GM23338 (cell line): ENCODE data around the gene FASLG. TPM values are rescaled to one million over a fixed set of nuclear protein-coding genes. Genes with fewer than 3 reads are reported as not detected.

ENCODE experiments used
- ATAC-seq: fragments of 200-7000 bp; cut with Tn5 transposase; 3 replicates; pipeline ENCODE4 v1.9.1; 2020
- DNase-seq: peaks from one replicate; pipeline ENCODE4 v3.0.0-alpha.2; 2015; ENCODE audit warnings: low spot score
- H2AFZ ChIP-seq: fragments of 200-600 bp; sonication (generic); 2 replicates; pipeline ENCODE4 v1.8.0; 2016; ENCODE audit warnings: antibody characterized with exemption, mild to moderate bottlenecking, moderate library complexity
- H3F3A ChIP-seq: fragments of 200-600 bp; sonication (generic); replicated peaks from 2 replicates; pipeline ENCODE4 v1.8.0; 2017; ENCODE audit warnings: antibody characterized with exemption, mixed run types, low read depth
- H3K27ac ChIP-seq: fragments of 200-600 bp; sonication (generic); 2 replicates; pipeline ENCODE4 v1.6.1; 2016; ENCODE audit warnings: low read depth
- H3K27me3 ChIP-seq: fragments of 200-600 bp; sonication (generic); 2 replicates; pipeline ENCODE4 v1.8.0; 2016; ENCODE audit warnings: mild to moderate bottlenecking, mixed run types, moderate library complexity; ENCODE audit not compliant: insufficient read depth
- H3K36me3 ChIP-seq: fragments of 200-600 bp; sonication (generic); 2 replicates; pipeline ENCODE4 v1.8.0; 2016; ENCODE audit warnings: mild to moderate bottlenecking; ENCODE audit not compliant: insufficient read depth
- H3K4me1 ChIP-seq: fragments of 200-600 bp; sonication (generic); 2 replicates; pipeline ENCODE4 v1.8.0; 2016; ENCODE audit warnings: mild to moderate bottlenecking, moderate library complexity; ENCODE audit not compliant: insufficient read depth
- H3K4me2 ChIP-seq: fragments of 200-600 bp; sonication (generic); 2 replicates; pipeline ENCODE4 v1.7.1; 2017; ENCODE audit warnings: mixed run types
- H3K4me3 ChIP-seq: fragments of 200-600 bp; sonication (generic); 2 replicates; pipeline ENCODE4 v1.6.1; 2016; ENCODE audit warnings: mixed run types
- H3K79me2 ChIP-seq: fragments of 200-600 bp; sonication (generic); replicated peaks from 2 replicates; pipeline ENCODE4 v1.8.0; 2017; ENCODE audit warnings: mild to moderate bottlenecking; ENCODE audit not compliant: insufficient read depth
- H3K9me2 ChIP-seq: fragments of 200-600 bp; sonication (generic); 2 replicates; pipeline ENCODE4 v1.8.0; 2017; ENCODE audit not compliant: insufficient read depth
- H4K20me1 ChIP-seq: fragments of 200-600 bp; sonication (generic); replicated peaks from 2 replicates; pipeline ENCODE4 v1.8.0; 2017; ENCODE audit warnings: mild to moderate bottlenecking; ENCODE audit not compliant: insufficient read depth
- H3K27ac Mint-ChIP-seq: 2 replicates; pipeline ENCODE4 v1.8.0; 2020; ENCODE audit warnings: inconsistent platforms, mild to moderate bottlenecking, moderate library complexity, mixed read lengths
- H3K27me3 Mint-ChIP-seq: 3 replicates; pipeline ENCODE4 v1.8.0; 2022; ENCODE audit warnings: low read depth, mild to moderate bottlenecking, moderate library complexity, mixed read lengths, inconsistent platforms; ENCODE audit not compliant: insufficient read depth, poor library complexity
- H3K36me3 Mint-ChIP-seq: 3 replicates; pipeline ENCODE4 v1.8.0; 2021; ENCODE audit warnings: low read depth, mild to moderate bottlenecking, inconsistent platforms, moderate library complexity, mixed read lengths
- H3K4me1 Mint-ChIP-seq: 3 replicates; pipeline ENCODE4 v1.8.0; 2020; ENCODE audit warnings: mild to moderate bottlenecking, inconsistent platforms, mixed read lengths
- H3K4me3 Mint-ChIP-seq: 3 replicates; pipeline ENCODE4 v1.8.0; 2021; ENCODE audit warnings: moderate library complexity, mild to moderate bottlenecking, inconsistent platforms, mixed read lengths
- H3K9me3 Mint-ChIP-seq: 3 replicates; pipeline ENCODE4 v1.8.0; 2020; ENCODE audit warnings: moderate library complexity, mild to moderate bottlenecking, inconsistent platforms, mixed read lengths
- CREB1 ChIP-seq: fragments of 250-450 bp; sonication (Bioruptor Pico); IDR thresholded peaks from 2 replicates; pipeline ENCODE4 v1.5.0; 2020; ENCODE audit warnings: low read depth, mild to moderate bottlenecking, moderate library complexity
- CTCF ChIP-seq, 2 experiments: fragments of 200-600 bp in 1 of 2; sonication (generic) in 1 of 2; conservative IDR thresholded peaks; 2 replicates each; pipeline versions ENCODE4 v1.5.1 to v1.6.1; 2016 to 2017; ENCODE audit warnings: antibody characterized with exemption in 2 of 2, low read depth in 2 of 2, mild to moderate bottlenecking in 2 of 2, moderate library complexity in 1 of 2
- ETS1 ChIP-seq: IDR thresholded peaks from 2 replicates; pipeline ENCODE4 v1.6.1; 2016; ENCODE audit warnings: antibody characterized with exemption
- EZH2 ChIP-seq: fragments of 200-600 bp; sonication (generic); IDR thresholded peaks from one replicate; pipeline ENCODE4 v1.8.0; 2017; ENCODE audit warnings: antibody characterized with exemption, mild to moderate bottlenecking, low read depth; ENCODE audit not compliant: unreplicated experiment
- EZH2phosphoT487 ChIP-seq: fragments of 200-600 bp; sonication (generic); IDR thresholded peaks from one replicate; pipeline ENCODE4 v1.8.1; 2018; ENCODE audit warnings: antibody characterized with exemption; ENCODE audit not compliant: unreplicated experiment
- JUNB ChIP-seq: IDR thresholded peaks from one replicate; pipeline ENCODE4 v1.6.1; 2016; ENCODE audit warnings: antibody characterized with exemption; ENCODE audit not compliant: unreplicated experiment
- NANOG ChIP-seq: IDR thresholded peaks from 2 replicates; pipeline ENCODE4 v1.6.1; 2016; ENCODE audit warnings: antibody characterized with exemption, borderline replicate concordance
- POLR2AphosphoS5 ChIP-seq: IDR thresholded peaks from 2 replicates; pipeline ENCODE4 v1.6.1; 2016; ENCODE audit warnings: antibody characterized with exemption, low read depth
- REST ChIP-seq: IDR thresholded peaks from one replicate; pipeline ENCODE4 v1.6.1; 2018; ENCODE audit warnings: antibody characterized with exemption; ENCODE audit not compliant: unreplicated experiment
- STAT1 ChIP-seq: IDR thresholded peaks from one replicate; pipeline ENCODE4 v1.6.1; 2016; ENCODE audit warnings: antibody characterized with exemption; ENCODE audit not compliant: unreplicated experiment
- ZNF114 ChIP-seq: fragments of 250-450 bp; sonication (Bioruptor Pico); IDR thresholded peaks from 2 replicates; pipeline ENCODE4 v1.5.0; 2020; ENCODE audit warnings: mild to moderate bottlenecking, moderate library complexity
- ZNF331 ChIP-seq: fragments of 250-450 bp; sonication (Bioruptor Pico); IDR thresholded peaks from 2 replicates; pipeline ENCODE4 v1.5.0; 2020; ENCODE audit warnings: low read depth, mild to moderate bottlenecking, moderate library complexity
- ZNF462 ChIP-seq: fragments of 250-450 bp; sonication (Bioruptor Pico); IDR thresholded peaks from 2 replicates; pipeline ENCODE4 v1.5.0; 2020; ENCODE audit warnings: mild to moderate bottlenecking, moderate library complexity
- polyA plus RNA-seq: library from polyadenylated mRNA; unstranded; fragments of >200 nt; fragmentation: Nextera tagmentation; extraction: Ambion mirVana; gene quantifications from 2 replicates; pipeline ENCODE4 v1.2.1, GENCODE V29; 2016
- total RNA-seq: library from RNA; depleted of rRNA; stranded (reverse); fragments of >200 nt; shearing (Covaris generic); gene quantifications from 2 replicates; pipeline ENCODE4 v1.2.3, GENCODE V29; 2014

FASLG gene
- total and polyA plus RNA-seq, 2 experiments from 2014 or later = not detected

GRCh38 chr1:172663732-172664131 is 4.8 kb downstream of the FASLG start:
- Histone ChIP-seq H2AFZ (no peak overlapping the region), H3K27me3 (no peaks in the 10 kb centered on the region), H3K79me2 (no peaks in the 10 kb centered on the region), H3K9me2 (peaks cover 13% of the 10 kb centered on the region), H4K20me1 (no peaks in the 10 kb centered on the region), H3K4me3 (no peak overlapping the region), H3K36me3 (no peaks in the 10 kb centered on the region), H3K4me2 (no peak overlapping the region), H3K4me1 (no peaks in the 10 kb centered on the region), H3K27ac (no peak overlapping the region), H3F3A (no peaks in the 10 kb centered on the region)
- no peak overlapping the region for H3K27ac Mint-ChIP-seq
- H3K4me1 Mint-ChIP-seq = no peaks in the 10 kb centered on the region; the same call in 2 of the 3 replicates
- no peak for TF ChIP-seq ZNF114 (CRISPR knock-in tag)
- no peak for TF ChIP-seq ETS1
- TF ChIP-seq POLR2AphosphoS5 = no peak
- TF ChIP-seq EZH2 = no peak
- no peak for TF ChIP-seq JUNB
- no peak for TF ChIP-seq ZNF331
- no peak for TF ChIP-seq CREB1
- TF ChIP-seq CTCF (conservative IDR thresholded peaks at IDR 0.05; ENCODE audit: low read depth in 2 of 2) = no peak
- TF ChIP-seq ZNF462 (CRISPR knock-in tag) = no peak
- TF ChIP-seq STAT1 = no peak
- TF ChIP-seq REST = no peak
- no peak for TF ChIP-seq EZH2phosphoT487
- TF ChIP-seq NANOG = no peak
- H3K27me3 Mint-ChIP-seq = no peaks in the 10 kb centered on the region
- H3K36me3 Mint-ChIP-seq = no peaks in the 10 kb centered on the region
- H3K4me3 Mint-ChIP-seq = no peak overlapping the region
- ATAC-seq (no peak), DNase-seq (no peak)
- H3K9me3 Mint-ChIP-seq = no peaks in the 10 kb centered on the region
